HepG2 (cell line): Measurements from ENCODE around the gene ALKBH4.

Experiments used
- YY1 ChIP-seq: IDR thresholded peaks from 2 replicates; pipeline ENCODE4 v1.6.1; 2011; ENCODE audit warnings: low read length, low read depth, moderate library complexity, mild to moderate bottlenecking; ENCODE audit not compliant: insufficient read depth, insufficient replicate concordance
- ZNF615 ChIP-seq: sonication (generic); formaldehyde crosslinking; IDR thresholded peaks from 2 replicates; pipeline ENCODE4 v1.5.0; 2020; ENCODE audit warnings: mild to moderate bottlenecking, missing genetic modification reagents, borderline replicate concordance
- TF ChIP-seq, protein P1 (sequence below): sonication (generic); formaldehyde crosslinking; IDR thresholded peaks from 2 replicates; pipeline ENCODE4 v1.4.0; 2020; ENCODE audit warnings: missing genetic modification reagents

DNA sequence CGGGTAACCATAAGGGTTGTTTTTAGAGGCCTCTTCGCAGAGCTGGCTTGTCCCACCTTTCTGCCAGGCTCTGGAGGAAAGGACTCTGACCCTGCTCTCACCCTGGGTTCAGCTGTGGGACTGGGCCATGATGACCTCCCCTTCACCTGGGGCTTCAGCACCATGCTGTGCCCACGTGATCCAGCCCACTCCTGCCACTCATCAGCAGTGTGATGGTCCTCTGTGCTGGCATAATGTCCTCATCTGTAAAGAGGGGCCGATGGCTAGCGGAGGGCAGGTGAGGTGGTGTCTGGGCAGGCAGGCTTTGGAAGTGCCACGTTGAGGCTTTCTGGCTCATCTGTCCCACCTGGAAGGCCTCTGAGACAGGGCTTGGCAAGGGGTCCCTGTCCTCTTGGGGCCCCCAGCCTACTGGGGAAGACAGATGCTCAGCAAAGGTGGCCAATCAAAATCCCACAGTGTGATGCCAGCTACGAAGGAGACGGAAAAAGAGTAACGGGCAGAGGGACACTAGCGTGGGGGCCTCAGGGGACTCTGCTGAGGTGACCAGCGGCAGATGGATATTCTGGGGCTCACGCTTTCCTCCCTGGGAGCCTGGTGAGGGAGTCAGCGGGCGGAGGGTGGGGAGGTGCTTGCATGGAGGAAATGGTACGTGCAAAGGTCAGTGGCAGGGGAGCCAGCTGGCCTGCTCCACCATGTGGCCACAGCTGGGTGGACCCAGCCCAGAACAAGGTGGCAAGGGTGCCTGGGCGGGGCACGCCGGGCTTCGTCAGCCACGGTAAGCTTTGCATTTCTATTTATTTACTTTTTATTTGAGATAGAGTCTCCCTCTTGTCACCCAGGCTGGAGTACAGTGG, 5.5 kb upstream of the ALKBH4 start:
- TF ChIP-seq, protein P1, sequence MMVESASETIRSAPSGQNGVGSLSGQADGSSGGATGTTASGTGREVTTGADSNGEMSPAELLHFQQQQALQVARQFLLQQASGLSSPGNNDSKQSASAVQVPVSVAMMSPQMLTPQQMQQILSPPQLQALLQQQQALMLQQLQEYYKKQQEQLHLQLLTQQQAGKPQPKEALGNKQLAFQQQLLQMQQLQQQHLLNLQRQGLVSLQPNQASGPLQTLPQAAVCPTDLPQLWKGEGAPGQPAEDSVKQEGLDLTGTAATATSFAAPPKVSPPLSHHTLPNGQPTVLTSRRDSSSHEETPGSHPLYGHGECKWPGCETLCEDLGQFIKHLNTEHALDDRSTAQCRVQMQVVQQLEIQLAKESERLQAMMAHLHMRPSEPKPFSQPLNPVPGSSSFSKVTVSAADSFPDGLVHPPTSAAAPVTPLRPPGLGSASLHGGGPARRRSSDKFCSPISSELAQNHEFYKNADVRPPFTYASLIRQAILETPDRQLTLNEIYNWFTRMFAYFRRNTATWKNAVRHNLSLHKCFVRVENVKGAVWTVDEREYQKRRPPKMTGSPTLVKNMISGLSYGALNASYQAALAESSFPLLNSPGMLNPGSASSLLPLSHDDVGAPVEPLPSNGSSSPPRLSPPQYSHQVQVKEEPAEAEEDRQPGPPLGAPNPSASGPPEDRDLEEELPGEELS = no peak
- TF ChIP-seq ZNF615 (CRISPR knock-in tag) (no peak), YY1 (no peak)
